GM19240 (cell line): Measurements from ENCODE around the gene TPBGL.

Source experiments
- DNase-seq: peaks from one replicate; pipeline ENCODE4 v3.0.0; 2011; ENCODE audit warnings: low spot score; ENCODE audit not compliant: insufficient read length

TPBGL gene

DNA sequence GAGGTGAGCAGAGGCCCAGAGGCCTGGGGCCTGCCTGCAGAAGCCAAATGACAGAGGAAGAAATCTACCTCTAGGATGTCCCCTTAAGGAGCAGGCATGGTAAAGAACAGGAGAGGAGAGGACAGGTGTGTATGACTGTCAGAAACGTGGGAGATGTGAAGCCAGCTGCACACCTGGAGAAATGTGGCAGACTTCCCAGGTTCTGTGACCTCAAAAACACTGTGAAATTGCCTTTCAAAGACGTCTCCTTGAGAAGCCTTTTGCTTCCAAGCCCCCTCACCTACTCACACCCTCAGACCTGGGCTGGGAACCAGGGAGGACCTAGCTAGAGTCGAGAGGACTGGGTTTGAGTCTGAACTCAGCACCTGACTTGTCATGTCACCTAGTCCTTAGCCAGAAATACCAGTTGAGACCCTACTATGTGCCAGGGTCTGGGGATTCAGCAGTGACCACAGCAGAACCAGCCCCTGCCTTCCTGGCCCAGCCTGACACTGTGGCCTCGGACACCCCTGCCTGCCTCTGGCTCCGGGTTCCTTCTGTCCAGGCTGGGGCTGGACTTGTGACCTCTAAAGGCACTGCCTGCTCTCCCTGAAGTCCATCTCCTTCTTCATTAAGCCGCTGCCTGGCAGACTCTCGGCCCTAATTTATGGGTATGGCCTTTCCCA is 5.6 kb downstream of the TPBGL start:
- DNase-seq = no peak

DNA sequence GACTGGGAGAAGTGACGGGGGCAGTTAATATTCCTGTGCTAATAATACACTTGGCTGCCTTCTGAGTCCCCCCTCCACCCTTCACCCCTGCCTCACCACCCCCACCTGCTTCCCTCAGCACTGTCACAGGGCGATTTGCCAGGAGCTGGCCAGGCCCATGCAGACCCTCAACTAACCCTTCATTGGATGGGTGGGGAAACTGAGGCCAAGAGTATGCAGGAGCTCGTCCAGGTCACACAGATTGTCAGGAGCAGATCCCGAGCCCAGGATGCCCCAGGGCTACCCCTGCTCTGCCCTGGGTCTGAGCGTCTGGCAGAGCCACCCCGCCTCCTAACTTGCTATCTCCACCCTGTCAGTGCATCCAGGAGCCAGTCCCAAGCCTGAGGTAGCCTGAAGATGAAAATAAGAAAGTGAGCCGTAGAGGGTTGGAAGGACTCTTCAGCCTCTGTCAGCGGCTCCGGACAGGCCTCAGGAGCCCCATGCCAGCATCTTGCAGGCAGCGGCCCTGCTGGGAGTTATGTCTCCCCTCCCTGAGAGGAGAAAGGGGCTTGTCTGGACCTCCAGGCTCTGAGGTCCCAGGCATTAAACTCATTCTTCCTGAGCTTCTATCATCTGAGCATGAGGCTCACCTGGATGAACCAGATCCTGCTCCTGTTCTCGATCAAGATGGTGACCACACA is 6.2 kb downstream of the TPBGL start:
- no peak for DNase-seq

DNA sequence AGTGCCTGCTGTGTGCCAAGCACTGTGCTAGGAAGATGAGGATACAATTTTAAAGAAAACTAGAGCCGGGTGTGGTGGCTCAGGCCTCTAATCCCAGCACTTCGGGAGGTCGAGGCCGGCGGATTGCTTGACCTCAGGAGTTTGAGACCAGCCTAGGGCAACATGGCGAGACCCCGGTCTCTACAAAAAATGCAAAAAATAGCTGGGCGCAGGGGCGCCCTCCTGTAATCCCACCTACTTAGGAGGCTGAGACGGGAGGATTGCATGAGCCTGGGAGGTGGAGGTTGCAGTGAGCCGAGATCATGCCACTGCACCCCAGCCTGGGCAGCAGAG is 8.3 kb downstream of the TPBGL start:
- no peak for DNase-seq

DNA sequence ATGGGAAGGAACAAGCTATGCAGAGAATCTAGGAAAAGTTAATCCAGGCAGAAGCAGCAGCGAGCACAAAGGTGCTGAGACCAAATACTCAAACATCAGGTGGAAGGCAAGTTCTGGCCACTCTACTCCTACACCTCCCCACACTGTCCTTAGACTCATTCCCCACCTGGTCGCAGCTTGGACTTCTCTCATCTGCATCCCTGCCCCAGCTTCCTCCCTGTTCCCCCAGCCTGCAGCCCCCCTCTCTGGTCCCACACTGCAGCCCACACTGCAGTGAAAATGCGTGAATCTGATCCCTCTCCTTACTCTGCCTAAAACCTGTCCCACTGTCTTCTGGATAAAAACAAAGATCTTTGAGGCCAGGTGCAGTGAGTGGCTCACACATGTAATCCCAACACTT is 9.1 kb downstream of the TPBGL start:
- DNase-seq = no peak

DNA sequence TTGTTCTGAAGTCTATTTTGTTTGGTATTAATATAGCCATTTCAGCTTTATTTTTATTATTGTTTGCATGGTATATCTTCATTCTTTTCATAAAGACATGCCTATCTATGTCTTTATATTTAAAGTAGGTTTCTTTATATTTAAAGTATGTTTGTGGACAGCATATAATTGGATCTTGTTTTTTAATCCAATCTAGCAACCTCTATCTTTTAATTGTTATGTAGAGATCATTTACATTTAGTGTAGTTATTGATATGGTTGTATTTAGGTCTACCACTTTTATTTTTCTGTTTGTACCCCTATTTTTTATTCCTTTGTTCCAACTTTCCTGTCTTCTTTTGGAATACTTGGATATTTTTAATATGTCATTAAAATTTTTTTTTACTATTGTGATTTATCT is 13.8 kb downstream of the TPBGL start:
- DNase-seq = no peak

DNA sequence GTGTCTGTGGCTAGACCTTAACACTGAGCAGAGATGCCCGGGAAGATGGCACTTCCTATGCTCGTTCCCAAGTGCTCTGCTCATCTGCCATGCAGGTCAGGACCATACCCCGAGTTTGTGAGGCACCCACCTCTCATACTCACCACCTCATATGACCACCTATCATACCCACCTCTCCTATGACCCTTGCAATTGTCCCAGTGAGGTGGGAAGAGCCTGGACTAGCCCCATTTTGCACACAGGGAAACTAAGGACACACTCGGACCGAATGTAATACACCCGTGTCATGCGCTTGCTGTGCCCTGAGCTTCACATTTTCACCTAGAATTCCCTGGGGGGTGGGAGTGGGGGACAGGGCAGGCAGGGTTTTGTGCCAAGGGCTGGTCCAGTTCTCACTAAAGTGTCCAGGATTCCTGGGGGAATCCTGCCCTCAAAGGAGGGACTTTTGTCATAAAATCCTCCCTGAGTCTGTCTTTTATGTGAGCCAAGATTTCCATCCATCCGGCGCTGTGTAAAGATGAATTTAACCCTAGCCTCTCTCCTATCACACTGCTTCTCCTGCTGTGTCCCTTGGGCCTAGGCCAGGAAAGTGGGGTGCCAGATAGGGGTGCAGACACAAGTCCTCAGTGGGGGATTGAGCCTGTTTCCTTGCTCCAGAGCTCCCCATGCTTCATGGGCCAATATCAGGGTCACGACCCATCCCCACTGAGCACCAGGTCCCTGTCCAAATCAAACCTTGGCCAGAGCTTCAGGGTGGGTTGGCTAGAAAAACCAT is 20.0 kb downstream of the TPBGL start:
- DNase-seq = no peak

DNA sequence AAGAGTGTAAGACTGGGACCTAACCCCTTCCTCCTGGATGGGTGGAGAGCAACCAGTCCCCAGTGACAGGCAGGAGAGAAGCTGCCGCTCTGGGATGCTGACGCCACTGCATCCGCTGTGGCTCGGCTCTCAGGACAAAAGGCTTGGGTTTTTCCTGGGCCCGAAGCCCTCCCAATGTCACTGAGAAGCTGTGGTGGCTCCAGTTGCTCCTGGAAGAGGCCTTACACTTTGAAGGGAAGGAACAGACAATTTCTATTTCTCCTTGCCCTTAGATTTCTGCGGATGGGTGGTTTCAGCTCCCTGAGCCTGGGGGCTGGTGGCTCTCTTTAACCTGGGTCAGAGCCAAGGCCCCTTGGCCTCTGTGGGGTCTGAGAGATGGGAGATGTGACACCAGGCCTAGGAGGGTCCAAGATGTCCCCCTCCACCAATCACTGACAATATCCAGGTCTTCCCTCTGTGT is 21.4 kb downstream of the TPBGL start:
- no peak for DNase-seq

DNA sequence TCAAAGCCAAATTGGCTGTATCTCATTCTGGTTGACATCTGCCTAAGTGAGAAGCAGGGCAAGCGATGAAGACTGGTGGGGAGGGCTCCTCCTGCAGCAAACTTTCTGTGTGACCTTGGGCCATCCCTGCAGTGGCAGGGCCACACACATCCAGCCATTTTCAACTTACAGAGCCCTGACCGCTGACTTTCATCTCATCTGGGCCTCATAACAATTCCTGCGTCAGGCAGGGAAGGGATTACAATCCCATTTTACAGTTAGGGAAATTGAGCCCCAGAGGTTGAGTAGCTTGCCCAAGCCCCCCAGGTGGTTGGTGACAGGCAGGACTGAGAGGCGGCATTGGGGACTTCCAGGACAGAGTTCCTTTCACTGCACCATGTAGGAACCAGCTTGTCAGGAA is 21.9 kb downstream of the TPBGL start:
- DNase-seq = no peak

DNA sequence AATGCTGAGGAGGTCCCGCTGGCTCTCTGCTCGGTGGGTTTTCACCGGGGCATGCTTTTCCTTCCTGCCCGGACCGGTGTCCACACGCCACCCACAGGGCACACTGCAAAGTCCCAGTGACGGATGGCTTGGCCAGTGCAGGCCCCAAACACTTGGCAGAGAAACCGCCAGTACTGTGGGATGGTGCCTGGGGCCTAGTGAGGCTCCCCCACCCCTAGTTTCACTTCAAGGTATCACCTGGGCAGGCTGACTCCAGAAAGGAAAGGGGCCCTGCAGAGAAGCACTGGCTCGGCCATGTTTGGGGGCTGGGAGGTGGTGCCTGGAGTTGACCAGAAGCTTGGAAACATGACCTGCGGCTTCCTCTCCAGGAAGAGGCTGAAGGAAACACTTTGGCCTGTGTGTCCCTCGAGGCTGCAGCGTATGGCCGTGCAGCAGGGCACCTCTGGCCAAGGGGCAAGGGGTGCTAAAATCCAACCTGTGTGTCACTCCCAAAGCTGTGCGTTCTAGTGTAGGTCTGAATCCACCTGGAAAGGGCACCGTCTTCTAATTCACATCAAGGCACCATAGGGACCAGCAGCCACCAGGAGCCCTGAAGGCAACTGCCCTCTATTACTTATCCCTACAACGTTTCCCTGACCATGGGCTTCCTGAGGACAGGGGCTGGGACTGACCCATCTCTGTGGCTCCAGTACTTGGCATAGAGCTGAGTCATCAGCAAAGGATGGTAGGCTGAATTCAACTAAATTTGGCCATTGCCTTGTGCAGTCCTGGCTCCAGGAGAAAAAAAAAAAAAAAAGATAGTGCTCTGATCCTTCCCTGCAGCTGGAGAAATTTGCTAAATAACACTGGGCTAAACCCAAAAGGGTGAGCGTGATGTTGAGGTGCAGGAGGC is 22.6 kb downstream of the TPBGL start:
- no peak for DNase-seq

DNA sequence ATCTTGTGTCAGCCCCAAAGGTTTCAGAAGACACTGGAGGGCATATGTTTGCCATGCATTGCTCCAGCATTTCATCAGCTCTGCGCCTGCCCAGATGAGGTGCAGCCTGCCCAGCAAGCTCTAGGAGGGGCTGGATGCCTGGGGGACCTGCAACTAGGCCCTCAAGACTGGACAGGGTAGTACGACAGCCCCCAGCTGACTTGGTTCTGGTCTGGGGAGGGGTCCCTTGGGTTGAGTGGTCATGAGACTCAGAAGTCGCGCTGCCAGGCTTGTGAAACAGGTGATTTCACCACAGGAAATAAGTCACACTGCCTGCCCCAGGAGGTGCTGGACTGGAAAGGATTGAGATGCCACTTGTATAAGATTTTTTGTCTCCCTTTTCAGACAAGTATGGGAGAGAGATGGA is 23.4 kb downstream of the TPBGL start:
- DNase-seq = no peak

DNA sequence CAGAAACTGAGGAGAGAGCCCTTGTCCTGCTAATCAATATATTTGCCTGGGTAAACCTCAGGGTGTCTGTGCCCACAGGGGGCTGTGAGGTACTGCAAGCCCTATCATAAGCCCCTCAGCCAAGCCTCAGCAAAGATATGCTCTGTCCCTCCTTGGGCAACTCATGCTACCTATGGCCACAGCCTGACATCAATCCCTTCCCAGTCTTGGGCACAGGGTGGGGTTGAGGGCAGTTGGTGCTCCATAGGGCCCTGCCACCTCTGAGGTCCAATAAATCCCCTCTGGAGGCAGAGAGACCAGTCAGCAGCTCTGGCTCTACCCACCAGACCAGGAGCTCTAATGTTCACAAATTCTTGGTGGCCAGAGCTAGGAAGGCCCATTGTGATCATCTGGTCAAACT is 23.8 kb downstream of the TPBGL start:
- DNase-seq = no peak

DNA sequence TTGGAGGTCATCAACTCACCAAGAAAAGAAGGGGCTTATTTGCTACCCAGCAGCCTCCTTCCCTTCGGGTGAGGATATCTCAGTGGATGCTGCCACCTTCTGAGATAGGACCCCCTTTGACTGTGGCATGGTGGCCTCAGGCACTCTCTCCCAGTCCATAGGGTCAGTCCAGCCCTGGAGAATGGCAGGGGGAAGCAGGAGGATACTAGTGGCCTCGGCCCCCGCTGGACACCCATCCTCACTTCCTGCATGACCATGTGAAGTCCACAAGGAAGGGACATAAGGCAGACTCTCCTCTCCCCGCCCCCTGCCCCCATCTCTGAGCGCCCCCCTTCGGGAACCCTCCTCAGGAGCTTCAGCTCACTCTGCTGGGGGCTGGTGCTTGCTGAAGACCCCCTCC is 24.4 kb downstream of the TPBGL start:
- no peak for DNase-seq

DNA sequence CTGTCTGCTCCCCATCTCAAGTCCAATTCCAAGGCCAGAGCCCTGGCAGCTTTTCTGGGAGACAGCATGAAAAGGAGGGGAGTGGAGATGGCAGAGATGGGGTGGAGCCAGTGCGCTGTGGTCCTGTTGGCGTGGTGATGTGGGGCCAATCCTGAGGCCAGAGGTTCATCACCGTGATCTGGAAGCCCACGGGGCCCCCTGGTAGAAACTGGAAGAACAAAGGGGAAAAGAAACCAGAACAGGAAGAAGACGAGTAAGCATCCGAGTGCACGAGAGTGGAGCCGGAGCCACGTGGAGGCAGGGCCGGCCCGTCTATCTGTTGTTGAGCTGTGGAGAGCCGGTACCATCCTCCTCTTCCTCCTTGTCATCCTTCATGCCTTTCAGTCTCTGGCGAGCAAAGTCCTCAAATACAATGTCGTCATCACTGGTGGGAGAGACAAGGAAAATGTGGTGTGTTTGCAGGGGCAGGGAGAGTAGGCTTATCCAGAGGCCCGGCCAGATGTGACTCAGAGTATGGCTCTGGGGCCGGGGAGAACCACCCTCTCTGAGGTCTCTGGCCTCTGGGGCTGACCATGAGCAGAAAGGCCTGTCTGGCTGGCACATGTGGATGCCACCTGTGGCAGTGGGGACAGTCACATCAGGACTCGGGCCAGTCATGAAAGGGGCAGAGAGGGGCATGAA is 25.4 kb downstream of the TPBGL start:
- no peak for DNase-seq

DNA sequence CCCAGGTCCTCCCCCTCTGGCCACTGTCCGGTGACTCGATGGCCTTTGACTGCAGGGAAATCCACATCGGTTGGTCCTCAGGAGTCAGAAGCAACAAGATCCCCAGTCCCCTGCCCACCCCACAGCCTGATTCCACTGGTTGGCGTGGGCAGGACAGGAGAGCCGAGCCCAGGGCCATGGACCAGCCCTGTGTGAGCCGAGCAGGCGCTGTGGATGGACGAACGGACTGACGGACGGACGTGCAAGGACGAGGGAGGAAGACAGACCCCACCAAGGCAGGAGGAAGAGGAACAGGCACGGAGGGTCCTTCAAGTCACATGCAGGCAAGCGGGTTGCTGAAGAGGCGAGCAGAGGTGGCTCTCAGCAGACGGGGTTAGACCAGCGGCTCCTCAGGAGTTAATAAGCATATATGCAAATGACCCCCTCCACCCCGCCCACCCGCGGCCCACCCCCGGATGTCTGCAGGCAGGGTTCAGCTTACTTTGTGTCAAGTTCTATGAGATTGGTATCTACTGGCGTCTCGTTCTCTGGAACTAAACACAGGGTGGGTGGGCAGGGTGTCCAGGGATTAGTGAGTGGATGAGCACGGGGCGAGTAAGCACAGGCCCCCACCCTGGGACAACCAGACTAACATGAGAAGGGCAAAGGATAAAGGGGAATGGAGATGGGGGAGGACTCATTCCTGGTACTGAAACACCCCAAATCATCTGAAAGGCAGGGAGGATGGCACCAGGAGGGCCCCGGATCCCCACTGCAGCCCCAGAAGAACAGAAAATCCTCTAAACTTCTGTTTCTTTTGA is 26.8 kb downstream of the TPBGL start:
- DNase-seq = no peak

DNA sequence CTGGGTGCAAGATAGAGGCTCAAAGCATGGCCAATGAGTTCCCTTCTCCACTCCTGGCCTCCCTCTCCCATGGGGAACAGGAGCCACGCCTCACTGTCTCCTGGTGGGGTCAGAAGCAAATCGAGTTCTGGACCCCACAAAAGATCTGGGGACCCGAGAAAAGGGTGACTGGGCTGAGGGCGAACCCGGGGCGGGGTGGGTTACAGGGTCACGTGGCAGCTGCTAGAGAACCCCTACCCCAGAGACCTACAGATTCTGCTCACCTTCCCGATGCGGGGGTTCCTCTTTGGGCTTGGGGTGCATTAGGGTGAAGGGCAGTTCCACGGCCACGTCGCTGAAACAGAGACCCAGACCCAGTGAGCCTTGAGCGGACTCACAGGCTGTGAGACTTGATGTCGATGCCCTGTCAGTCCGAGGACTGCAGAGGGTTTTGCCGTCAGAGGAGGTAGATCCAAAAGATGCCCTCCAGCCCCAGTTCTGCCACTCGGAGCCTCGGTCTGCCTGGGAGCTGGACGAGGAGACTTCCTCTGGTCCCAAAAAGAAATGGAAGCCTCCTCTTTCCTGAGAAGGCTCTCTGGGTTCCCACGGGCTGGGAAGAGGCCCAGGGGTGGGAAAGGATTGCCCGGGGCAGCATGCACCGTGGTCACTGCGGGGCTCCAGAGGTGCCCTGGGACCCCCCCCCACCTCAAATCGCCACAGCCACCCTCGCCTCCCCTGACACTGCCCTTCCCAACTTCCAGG is 28.2 kb downstream of the TPBGL start:
- no peak for DNase-seq

DNA sequence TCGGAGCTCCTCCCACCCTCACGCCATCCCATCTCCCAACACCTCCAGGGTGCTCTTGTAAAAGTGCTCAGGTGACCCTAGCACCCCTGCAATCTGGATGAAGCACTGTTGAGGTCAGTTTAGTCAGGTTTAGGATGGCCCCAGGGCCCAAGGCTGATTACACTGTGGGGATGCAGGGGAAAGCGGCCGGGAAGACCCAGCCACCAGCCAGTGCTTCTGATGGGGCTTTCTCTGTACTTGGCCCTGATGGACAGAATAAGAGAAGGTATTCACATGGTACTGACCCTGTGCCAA is 28.7 kb downstream of the TPBGL start:
- no peak for DNase-seq

DNA sequence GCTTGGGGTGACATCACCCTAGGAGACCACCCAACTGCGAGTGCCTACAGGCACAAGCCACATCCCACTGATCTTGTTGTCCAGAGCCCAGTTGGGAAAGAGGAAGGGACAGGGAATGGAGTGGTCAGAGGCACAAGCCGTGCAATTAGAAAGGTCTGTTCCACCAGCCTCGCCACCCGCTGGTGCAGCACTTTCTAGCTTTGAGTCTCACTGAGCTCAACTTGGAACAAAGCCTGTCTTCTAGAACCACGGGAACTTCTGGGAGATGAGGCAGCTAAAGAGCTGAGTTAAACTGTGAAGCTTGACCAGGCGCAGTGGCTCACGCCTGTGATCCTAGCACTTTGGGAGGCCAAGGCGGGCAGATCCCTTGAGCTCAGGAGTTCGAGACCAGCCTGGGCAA is 29.3 kb downstream of the TPBGL start:
- no peak for DNase-seq

DNA sequence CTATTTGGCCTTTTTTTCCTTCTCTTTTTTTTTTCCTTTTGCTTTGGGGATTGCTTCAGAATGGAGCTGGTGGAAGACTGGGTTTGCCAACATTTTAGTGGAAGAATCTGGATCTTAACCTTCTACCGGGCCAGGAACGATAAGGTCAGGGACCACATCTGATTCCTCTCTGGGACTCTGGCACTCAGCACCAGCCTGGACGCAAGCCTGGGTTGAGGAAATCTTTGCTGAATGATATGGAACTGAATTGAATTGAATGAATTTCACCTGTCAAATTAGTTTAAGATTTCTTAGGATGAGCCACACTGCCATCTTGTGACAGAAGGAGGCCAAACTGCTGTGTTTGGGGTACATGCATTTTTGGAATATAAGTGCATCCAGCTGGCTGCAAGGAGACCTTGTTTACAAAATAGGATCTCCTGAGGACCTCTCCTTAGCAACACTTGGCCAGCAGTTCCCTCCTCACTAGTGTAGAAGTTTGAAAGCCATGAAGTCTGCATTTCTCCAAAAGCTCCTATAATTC is 30.4 kb downstream of the TPBGL start:
- DNase-seq = no peak

DNA sequence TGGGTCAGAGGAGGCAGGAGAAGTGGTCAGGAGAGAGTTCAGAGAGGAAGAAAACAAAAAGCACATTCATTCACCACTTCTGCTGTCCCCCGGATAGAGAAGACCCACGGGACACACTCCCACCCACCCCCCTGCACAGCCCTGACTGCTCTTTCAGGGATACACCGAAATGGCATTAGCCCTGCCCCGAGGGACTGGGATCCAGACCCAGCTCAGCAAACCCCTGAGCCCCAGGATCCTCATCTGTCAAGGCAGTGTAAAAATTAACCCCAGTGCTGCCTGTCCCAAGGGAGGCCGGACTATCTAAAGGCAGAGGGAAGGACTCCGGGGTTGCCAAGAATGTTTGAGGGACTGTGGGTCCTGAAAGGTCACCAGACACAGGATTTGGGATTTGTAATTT is 31.2 kb downstream of the TPBGL start:
- no peak for DNase-seq

DNA sequence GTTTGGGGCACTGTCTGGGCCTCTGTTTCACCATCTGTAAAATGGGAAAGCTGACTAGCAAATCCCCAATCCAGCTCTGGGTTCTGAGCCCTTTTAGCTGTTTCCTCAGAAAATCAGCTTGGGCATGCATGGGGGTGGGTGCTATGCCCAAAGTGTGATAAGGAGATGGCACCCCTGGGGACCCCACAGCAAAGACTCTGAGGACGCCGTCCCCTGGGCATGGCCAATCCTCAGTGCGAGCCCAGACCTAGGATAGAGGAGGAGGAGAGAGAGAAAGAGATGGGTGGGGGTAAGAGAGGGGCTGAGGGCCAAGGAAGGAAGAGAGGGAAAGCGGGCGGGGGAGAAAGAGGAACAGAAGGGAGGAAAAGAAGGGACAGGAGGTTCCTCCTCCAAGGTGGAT is 31.8 kb downstream of the TPBGL start:
- no peak for DNase-seq
